GM12878 (cell line): Measurements from ENCODE around the gene PIERCE2. TPM values are rescaled to one million over a fixed set of nuclear protein-coding genes. Genes with fewer than 3 reads are reported as not detected.

Experiments used
- ASH2L ChIP-seq: fragments of 300-600, 200-600 bp; sonication (generic); IDR thresholded peaks from 2 replicates; pipeline ENCODE4 v1.6.1; 2017; ENCODE audit warnings: low read depth, mild to moderate bottlenecking, borderline replicate concordance
- ATF7 ChIP-seq: fragments of 450-650 bp; IDR thresholded peaks from 2 replicates; pipeline ENCODE4 v1.6.1; 2016; ENCODE audit warnings: low read depth, mild to moderate bottlenecking
- CBX5 ChIP-seq: sonication (generic); IDR thresholded peaks from 2 replicates; pipeline ENCODE4 v1.6.1; 2016; ENCODE audit warnings: low read depth, moderate library complexity, mild to moderate bottlenecking, inconsistent platforms
- CEBPZ ChIP-seq: fragments of 150-350 bp; IDR thresholded peaks from 2 replicates; pipeline ENCODE4 v1.6.1; 2016; ENCODE audit warnings: low read depth, low read length
- ESRRA ChIP-seq: IDR thresholded peaks from 2 replicates; pipeline ENCODE4 v1.6.1; 2012; ENCODE audit warnings: mild to moderate bottlenecking, low read length, improper control_type of control experiment
- HDGF ChIP-seq: fragments of 450-650 bp; IDR thresholded peaks from 2 replicates; pipeline ENCODE4 v1.6.1; 2016; ENCODE audit warnings: antibody characterized with exemption
- MEF2A ChIP-seq: IDR thresholded peaks from 2 replicates; pipeline ENCODE4 v1.6.1; 2011; ENCODE audit warnings: low read depth, mild to moderate bottlenecking, low read length, moderate library complexity; ENCODE audit not compliant: insufficient read depth
- MTA2 ChIP-seq: fragments of 450-650 bp; IDR thresholded peaks from 2 replicates; pipeline ENCODE4 v1.6.1; 2016; ENCODE audit warnings: low read depth, mild to moderate bottlenecking, moderate library complexity
- MYB ChIP-seq: fragments of 150-350 bp; IDR thresholded peaks from 2 replicates; pipeline ENCODE4 v1.6.1; 2014; ENCODE audit warnings: mild to moderate bottlenecking, low read depth, low read length, borderline replicate concordance
- NR2C1 ChIP-seq: fragments of 450-650 bp; IDR thresholded peaks from 2 replicates; pipeline ENCODE4 v1.6.1; 2017; ENCODE audit warnings: antibody characterized with exemption, mild to moderate bottlenecking, moderate library complexity
- NRF1 ChIP-seq: conservative IDR thresholded peaks from 2 replicates; pipeline ENCODE4 v1.6.1; 2011; ENCODE audit warnings: mild to moderate bottlenecking, low read depth, low read length, improper control_type of control experiment
- PML ChIP-seq: IDR thresholded peaks from 2 replicates; pipeline ENCODE4 v1.6.1; 2012; ENCODE audit warnings: low read length, inconsistent platforms
- POLR2AphosphoS5 ChIP-seq: IDR thresholded peaks from 2 replicates; pipeline ENCODE4 v1.6.1; 2011; ENCODE audit warnings: mild to moderate bottlenecking, low read length, inconsistent platforms
- RAD21 ChIP-seq: IDR thresholded peaks from 2 replicates; pipeline ENCODE4 v1.6.1; 2011; ENCODE audit warnings: mild to moderate bottlenecking, low read depth, low read length, moderate library complexity; ENCODE audit not compliant: insufficient read depth
- RELA ChIP-seq: fragments of 450-650 bp; IDR thresholded peaks from 2 replicates; pipeline ENCODE4 v1.8.0; 2014; ENCODE audit warnings: borderline replicate concordance; ENCODE audit not compliant: partially characterized antibody
- RELB ChIP-seq: fragments of 450-650 bp; IDR thresholded peaks from 2 replicates; pipeline ENCODE4 v1.6.1; 2017; ENCODE audit warnings: low read depth, mild to moderate bottlenecking, moderate library complexity
- SMAD1 ChIP-seq: fragments of 450-650 bp; IDR thresholded peaks from 2 replicates; pipeline ENCODE4 v1.6.1; 2018; ENCODE audit warnings: mild to moderate bottlenecking, low read depth; ENCODE audit not compliant: partially characterized antibody
- SPI1 ChIP-seq: IDR thresholded peaks from 2 replicates; pipeline ENCODE4 v1.6.1; 2011; ENCODE audit warnings: low read depth, mild to moderate bottlenecking, low read length, moderate library complexity, borderline replicate concordance; ENCODE audit not compliant: insufficient read depth
- ZNF622 ChIP-seq: fragments of 450-650 bp; IDR thresholded peaks from 2 replicates; pipeline ENCODE4 v1.6.1; 2017; ENCODE audit warnings: mild to moderate bottlenecking, inconsistent platforms
- polyA plus RNA-seq, 11 experiments: library from polyadenylated mRNA; depleted of rRNA in 4 of 11; unstranded in 6 of 11; stranded (reverse) in 5 of 11; fragments of >200 nt; fragmentation: Nextera tagmentation in 4 of 11; fragmentation: Illumina TruSeq in 1 of 11; extraction: Ambion mirVana in 4 of 11; extraction: Trizol in 1 of 11; gene quantifications; 1 replicate in 1 of 11; 2 replicates in 10 of 11; pipeline versions ENCODE4 v1.2.1 to v1.2.3, GENCODE V29; 2011 to 2016; ENCODE audit warnings: inconsistent platforms in 2 of 11, missing spikeins in 2 of 11, low read depth in 1 of 11
- total RNA-seq, 4 experiments: library from RNA; depleted of rRNA in 3 of 4; stranded (reverse); fragments of >200 nt in 3 of 4; fragmentation: Illumina TruSeq in 1 of 4; extraction: Trizol in 1 of 4; gene quantifications; 2 replicates each; pipeline versions ENCODE4 v1.2.1 to v1.2.3, GENCODE V29; 2013 to 2021
- TF ChIP-seq, protein P1 (sequence below): fragments of 450-650 bp; IDR thresholded peaks from 2 replicates; pipeline ENCODE4 v1.6.1; 2016; ENCODE audit warnings: mild to moderate bottlenecking
- TF ChIP-seq, protein P2 (sequence below): IDR thresholded peaks from 2 replicates; pipeline ENCODE4 v1.6.1; 2012; ENCODE audit warnings: low read depth, low read length, improper control_type of control experiment
- TF ChIP-seq, protein P3 (sequence below): IDR thresholded peaks from 2 replicates; pipeline ENCODE4 v1.6.1; 2011; ENCODE audit warnings: borderline replicate concordance, low read depth, mild to moderate bottlenecking, moderate library complexity, mixed read lengths, low read length; ENCODE audit not compliant: insufficient read depth; ENCODE audit errors: extremely low read length

PIERCE2 gene
- total and polyA plus RNA-seq, 10 of the 15 experiments (the other 5 are each of a cell fraction or from before 2014, with no cell fraction given) = 0.33 to 1.4 (median 0.89) TPM; not detected in 1

DNA sequence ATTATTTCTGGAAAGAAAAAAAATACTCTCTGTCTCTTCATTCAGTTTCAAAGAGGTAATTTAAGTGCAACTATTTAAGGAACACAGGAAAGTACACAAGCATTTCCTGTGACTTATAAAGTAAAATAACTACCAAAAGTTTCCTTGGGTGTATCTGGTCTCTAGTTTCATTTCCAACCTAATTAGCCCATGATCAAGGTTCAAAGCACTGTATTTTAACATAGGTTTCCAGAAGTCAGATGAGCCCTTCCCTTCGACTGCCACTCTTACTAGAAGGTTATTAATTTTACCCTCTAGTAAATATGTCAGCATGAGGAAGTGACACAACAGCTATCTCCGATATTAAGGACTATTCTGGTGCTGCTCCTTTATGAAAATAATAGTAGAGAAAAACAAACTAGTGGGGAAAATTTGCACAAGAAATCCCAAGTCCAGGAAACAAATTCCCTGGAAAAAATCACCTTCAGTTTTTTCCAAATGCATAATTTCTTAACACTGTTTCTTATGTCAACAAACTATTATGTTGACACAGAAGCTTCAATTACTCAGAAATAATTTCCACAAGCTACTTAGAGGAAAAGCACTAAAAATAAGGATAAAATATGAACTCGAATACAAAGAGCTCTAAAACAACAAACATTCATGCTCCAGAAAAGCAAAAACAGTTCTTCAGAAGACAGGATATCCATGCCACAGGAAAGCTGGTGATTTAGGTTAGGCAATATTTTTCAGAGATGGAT, 35.4 kb upstream of the PIERCE2 start (continued):
- TF ChIP-seq POLR2AphosphoS5 = no peak
- no peak for TF ChIP-seq SMAD1
- TF ChIP-seq NR2C1 = no peak
- TF ChIP-seq CBX5 = no peak
- TF ChIP-seq SPI1 = peak; percentile 34; the same call in 1 of the 2 replicates
- no peak for TF ChIP-seq PML
- no peak for TF ChIP-seq ZNF622
- TF ChIP-seq MEF2A = 0 out of 2 replicates have a peak, but pooled peaks have one; percentile 36
- peak; percentile 29; the same call in 1 of the 2 replicates for TF ChIP-seq RELB
- no peak for TF ChIP-seq HDGF
- TF ChIP-seq, protein P1, sequence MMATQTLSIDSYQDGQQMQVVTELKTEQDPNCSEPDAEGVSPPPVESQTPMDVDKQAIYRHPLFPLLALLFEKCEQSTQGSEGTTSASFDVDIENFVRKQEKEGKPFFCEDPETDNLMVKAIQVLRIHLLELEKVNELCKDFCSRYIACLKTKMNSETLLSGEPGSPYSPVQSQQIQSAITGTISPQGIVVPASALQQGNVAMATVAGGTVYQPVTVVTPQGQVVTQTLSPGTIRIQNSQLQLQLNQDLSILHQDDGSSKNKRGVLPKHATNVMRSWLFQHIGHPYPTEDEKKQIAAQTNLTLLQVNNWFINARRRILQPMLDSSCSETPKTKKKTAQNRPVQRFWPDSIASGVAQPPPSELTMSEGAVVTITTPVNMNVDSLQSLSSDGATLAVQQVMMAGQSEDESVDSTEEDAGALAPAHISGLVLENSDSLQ = peak; percentile 61; the same call in 1 of the 2 replicates
- no peak for TF ChIP-seq NRF1
- TF ChIP-seq MTA2 = peak; percentile 48; the same call in 1 of the 2 replicates
- TF ChIP-seq, protein P2, sequence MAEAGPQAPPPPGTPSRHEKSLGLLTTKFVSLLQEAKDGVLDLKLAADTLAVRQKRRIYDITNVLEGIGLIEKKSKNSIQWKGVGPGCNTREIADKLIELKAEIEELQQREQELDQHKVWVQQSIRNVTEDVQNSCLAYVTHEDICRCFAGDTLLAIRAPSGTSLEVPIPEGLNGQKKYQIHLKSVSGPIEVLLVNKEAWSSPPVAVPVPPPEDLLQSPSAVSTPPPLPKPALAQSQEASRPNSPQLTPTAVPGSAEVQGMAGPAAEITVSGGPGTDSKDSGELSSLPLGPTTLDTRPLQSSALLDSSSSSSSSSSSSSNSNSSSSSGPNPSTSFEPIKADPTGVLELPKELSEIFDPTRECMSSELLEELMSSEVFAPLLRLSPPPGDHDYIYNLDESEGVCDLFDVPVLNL = no peak
- no peak for TF ChIP-seq CEBPZ
- TF ChIP-seq, protein P3, sequence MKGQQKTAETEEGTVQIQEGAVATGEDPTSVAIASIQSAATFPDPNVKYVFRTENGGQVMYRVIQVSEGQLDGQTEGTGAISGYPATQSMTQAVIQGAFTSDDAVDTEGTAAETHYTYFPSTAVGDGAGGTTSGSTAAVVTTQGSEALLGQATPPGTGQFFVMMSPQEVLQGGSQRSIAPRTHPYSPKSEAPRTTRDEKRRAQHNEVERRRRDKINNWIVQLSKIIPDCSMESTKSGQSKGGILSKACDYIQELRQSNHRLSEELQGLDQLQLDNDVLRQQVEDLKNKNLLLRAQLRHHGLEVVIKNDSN = no peak
- no peak for TF ChIP-seq RELA
- no peak for TF ChIP-seq ATF7
- no peak for TF ChIP-seq ASH2L
- TF ChIP-seq MYB = no peak
- TF ChIP-seq ESRRA = no peak
- TF ChIP-seq RAD21 = no peak
